GM20431 (cell line): ENCODE data around the gene GMDS.

Experiments
- in situ Hi-C: fragments of 300-500 bp; cut with MseI, MboI; formaldehyde crosslinking; loops from one replicate; pipeline ENCODE4 v1.15.0; 2020; ENCODE audit warnings: low sequenced_read_pairs; ENCODE audit not compliant: unreplicated experiment

The GMDS gene

GRCh38 chr6:2118136-2118535 is 127.3 kb downstream of the GMDS start:
- in situ Hi-C loops, result loop anchor here (25.0 kb wide), 1 partner anchor 506 kb away; the partner anchor contains the start of gene FOXC1

DNA sequence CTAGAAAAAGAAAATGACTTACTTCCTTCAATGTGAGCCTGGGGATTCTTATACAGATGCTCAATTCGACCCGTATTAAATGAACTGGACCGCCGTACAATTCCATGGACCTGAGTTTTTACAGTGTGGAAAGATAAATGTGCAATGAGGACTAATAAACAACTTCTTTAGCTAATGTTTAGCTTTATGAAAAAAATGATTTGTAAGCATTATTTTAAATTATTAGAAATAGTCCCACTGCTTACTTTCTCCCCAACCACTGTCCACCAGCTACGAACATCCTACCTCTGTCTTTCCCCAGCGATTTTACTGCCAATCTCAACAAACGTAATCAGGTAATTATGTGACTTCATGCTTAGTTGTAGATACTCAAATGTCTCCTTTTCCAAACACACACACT is 128.0 kb downstream of the GMDS start:
- in situ Hi-C loops, result loop anchor here (25.0 kb wide), 1 partner anchor 505 kb away; the partner anchor contains the start of gene FOXC1

GRCh38 chr6:2116496-2116895 is 128.9 kb downstream of the GMDS start:
- in situ Hi-C loops, result loop anchor here (25.0 kb wide), 1 partner anchor 504 kb away; the partner anchor contains the start of gene FOXC1

- in situ Hi-C loops, result loop anchor here (25.0 kb wide), 1 partner anchor 502 kb away; the partner anchor contains the start of gene FOXC1
Measured at GRCh38 chr6:2114100-2114499, 131.3 kb downstream of the GMDS start.

- in situ Hi-C loops, result loop anchor here (25.0 kb wide), 1 partner anchor 499 kb away; the partner anchor contains the start of gene FOXC1
Measured at GRCh38 chr6:2111162-2111677, 134.2 kb downstream of the GMDS start.

DNA sequence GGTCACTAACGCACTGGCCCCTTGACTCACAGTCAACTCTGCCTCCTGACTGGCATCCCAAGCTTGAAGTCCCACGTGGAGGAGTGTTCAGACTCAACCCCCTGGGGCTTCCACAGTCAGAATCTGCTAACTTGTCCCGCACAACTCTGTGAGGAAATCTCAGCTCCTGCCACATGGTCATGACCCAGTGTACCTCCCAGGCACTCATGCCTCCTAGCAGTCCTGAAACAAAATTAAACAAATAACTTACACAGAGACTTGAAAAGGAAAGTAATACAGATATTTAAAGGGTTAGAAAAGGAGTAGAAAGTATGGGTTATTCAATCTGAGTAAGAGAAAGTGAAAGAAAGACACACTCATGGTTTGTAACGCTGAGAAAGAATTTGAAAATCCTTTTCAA is 134.9 kb downstream of the GMDS start:
- in situ Hi-C loops, result loop anchor here (25.0 kb wide), 1 partner anchor 498 kb away; the partner anchor contains the start of gene FOXC1

DNA sequence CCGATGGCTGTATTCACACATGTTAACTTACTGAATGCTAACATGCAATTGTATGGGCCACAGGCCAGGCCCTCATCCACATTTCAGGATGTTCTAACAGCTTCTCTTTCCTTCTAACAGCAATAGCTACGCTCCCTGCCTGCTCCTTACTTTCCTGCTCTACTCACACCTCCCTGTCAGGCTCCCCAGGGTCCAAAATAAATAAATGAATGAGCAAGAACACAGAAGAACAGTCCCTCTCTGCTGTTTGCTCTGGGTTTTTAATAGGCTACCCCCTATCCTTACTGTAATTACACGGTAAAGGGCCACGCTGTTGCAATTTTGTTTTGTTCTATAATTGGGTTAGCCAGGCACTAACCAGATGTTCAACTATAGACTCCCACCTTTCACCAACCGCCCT is 135.6 kb downstream of the GMDS start:
- in situ Hi-C loops, result loop anchor here (25.0 kb wide), 1 partner anchor 497 kb away; the partner anchor contains the start of gene FOXC1

GRCh38 chr6:2108700-2109306 is 136.6 kb downstream of the GMDS start:
- in situ Hi-C loops, result loop anchor here (25.0 kb wide), 1 partner anchor 497 kb away; the partner anchor contains the start of gene FOXC1

GRCh38 chr6:2104524-2104880 is 140.9 kb downstream of the GMDS start:
- in situ Hi-C loops, result loop anchor here (25.0 kb wide), 1 partner anchor 492 kb away; the partner anchor contains the start of gene FOXC1

- in situ Hi-C loops, result loop anchor here (25.0 kb wide), 1 partner anchor 492 kb away; the partner anchor contains the start of gene FOXC1
Measured at GRCh38 chr6:2103765-2104523, 141.5 kb downstream of the GMDS start.

DNA sequence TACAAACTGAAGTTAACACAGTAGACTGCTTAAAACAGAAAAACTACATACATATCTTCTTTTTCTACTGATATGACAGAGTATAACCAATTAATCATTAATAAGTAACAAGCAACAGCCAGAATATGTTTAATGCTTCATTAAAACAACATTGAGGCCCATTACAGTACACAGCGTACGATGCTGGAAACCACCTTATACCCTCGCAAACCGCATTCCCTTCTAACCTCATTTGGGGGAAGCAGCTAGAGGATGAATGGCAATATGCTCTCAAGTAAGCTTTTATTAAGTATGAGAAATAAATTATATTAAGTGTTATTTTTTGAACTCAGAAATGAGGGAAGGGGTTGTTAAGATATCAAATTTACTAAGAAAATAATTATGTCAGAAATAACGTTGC is 142.4 kb downstream of the GMDS start:
- in situ Hi-C loops, result loop anchor here (25.0 kb wide), 1 partner anchor 491 kb away; the partner anchor contains the start of gene FOXC1

DNA sequence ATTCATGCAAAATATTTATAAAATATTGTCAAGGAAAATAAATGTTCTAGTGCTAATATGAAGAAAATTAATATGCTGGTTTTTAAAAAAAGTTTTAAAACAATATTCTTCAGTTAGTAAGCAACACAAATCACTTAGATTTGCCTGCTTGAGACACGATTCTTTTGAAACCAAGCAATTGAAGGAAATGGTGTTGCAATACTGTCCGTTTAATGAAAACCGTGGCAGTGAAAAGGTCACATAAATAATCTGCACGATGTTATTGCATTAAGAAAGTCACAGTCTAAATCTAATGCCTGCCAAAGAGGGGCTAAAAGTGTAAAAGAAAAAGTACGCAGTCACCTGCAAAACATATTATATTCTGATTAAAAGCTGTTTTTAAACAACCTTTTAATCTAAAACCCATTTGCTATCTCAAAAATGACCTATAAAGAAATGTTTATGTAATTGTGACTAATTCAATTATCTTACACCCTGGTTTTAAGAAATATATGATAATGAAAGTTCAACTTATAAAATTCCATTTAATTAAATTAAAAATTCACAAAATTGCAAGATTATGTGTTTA is 143.0 kb downstream of the GMDS start:
- in situ Hi-C loops, result loop anchor here (25.0 kb wide), 1 partner anchor 490 kb away; the partner anchor contains the start of gene FOXC1

- in situ Hi-C loops, result loop anchor here (25.0 kb wide), 1 partner anchor 489 kb away; the partner anchor contains the start of gene FOXC1
Measured at GRCh38 chr6:2101213-2101612, 144.2 kb downstream of the GMDS start.

GRCh38 chr6:2099870-2100269 is 145.5 kb downstream of the GMDS start:
- in situ Hi-C loops, result loop anchor here (25.0 kb wide), 1 partner anchor 488 kb away; the partner anchor contains the start of gene FOXC1

- in situ Hi-C loops, result no loop called here
Measured at GRCh38 chr6:2097464-2097863, 147.9 kb downstream of the GMDS start.

- in situ Hi-C loops, result no loop called here
Measured at GRCh38 chr6:2094642-2095041, 150.8 kb downstream of the GMDS start.

- in situ Hi-C loops, result no loop called here
Measured at GRCh38 chr6:2086326-2086965, 159.0 kb downstream of the GMDS start.

DNA sequence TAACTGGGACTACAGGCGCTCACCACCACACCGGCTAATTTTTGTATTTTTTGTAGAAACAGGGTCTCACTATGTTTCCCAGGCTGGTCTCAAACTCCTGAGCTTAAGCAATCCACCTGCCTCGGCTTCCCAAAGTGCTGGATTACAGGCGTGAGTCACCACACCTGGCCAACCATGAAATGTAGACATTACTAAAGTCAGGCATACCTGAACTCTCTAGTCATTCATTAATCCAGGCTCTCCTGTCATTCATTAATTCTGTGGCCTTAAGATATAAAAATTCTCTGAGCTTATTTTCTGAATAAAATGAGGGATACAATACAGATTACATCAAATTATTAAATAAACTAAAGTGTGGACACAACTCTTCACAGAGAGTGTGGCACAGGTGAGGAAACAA is 159.7 kb downstream of the GMDS start:
- in situ Hi-C loops, result no loop called here
